ENCODE data around the gene SLC6A1.

Gene SLC6A1

GRCh38 chr3:10993729-10994065 lies 1.1 kb downstream of the SLC6A1 start:
- no peak for DNase-seq (ENCODE audit: low read depth)

GRCh38 chr3:10994306-10994705 lies 1.8 kb downstream of the SLC6A1 start:
- DNase-seq (ENCODE audit: low read depth) = no peak

- DNase-seq (ENCODE audit: low read depth) = no peak
These were observed 3.3 kb downstream of the SLC6A1 start for GRCh38 chr3:10995871-10996270.

- no peak for DNase-seq (ENCODE audit: low read depth)
These were observed 3.9 kb downstream of the SLC6A1 start for GRCh38 chr3:10996345-10997013.

GRCh38 chr3:10997196-10997595 lies 4.6 kb downstream of the SLC6A1 start:
- no peak for DNase-seq (ENCODE audit: low read depth)

- DNase-seq (ENCODE audit: low read depth) = no peak
These were observed 6.0 kb downstream of the SLC6A1 start for GRCh38 chr3:10998542-10998941.

GRCh38 chr3:10999221-11000107 lies 6.9 kb downstream of the SLC6A1 start:
- no peak for DNase-seq (ENCODE audit: low read depth)

GRCh38 chr3:11000528-11000927 lies 8.0 kb downstream of the SLC6A1 start:
- DNase-seq (ENCODE audit: low read depth) = no peak

GRCh38 chr3:11001020-11001657 lies 8.6 kb downstream of the SLC6A1 start:
- no peak for DNase-seq (ENCODE audit: low read depth)

- DNase-seq (ENCODE audit: low read depth) = no peak
These were observed 9.1 kb downstream of the SLC6A1 start for GRCh38 chr3:11001658-11002021.

- no peak for DNase-seq (ENCODE audit: low read depth)
These were observed 9.8 kb downstream of the SLC6A1 start for GRCh38 chr3:11002371-11002807.

- DNase-seq (ENCODE audit: low read depth) = no peak
These were observed 12.0 kb downstream of the SLC6A1 start for GRCh38 chr3:11004563-11004962.

- no peak for DNase-seq (ENCODE audit: low read depth)
These were observed 13.2 kb downstream of the SLC6A1 start for GRCh38 chr3:11005686-11006256.

- DNase-seq (ENCODE audit: low read depth) = no peak
These were observed 14.7 kb downstream of the SLC6A1 start for GRCh38 chr3:11006986-11007933.

GRCh38 chr3:11009898-11010297 lies 17.4 kb downstream of the SLC6A1 start:
- DNase-seq (ENCODE audit: low read depth) = no peak

- no peak for DNase-seq (ENCODE audit: low read depth)
These were observed 18.0 kb downstream of the SLC6A1 start for GRCh38 chr3:11010426-11011165.

- no peak for DNase-seq (ENCODE audit: low read depth)
These were observed 21.7 kb downstream of the SLC6A1 start for GRCh38 chr3:11014253-11014652.

- DNase-seq (ENCODE audit: low read depth) = no peak
These were observed 22.2 kb downstream of the SLC6A1 start for GRCh38 chr3:11014752-11015151.

GRCh38 chr3:11015369-11015768 lies 22.8 kb downstream of the SLC6A1 start:
- DNase-seq (ENCODE audit: low read depth) = no peak

- no peak for DNase-seq (ENCODE audit: low read depth)
These were observed 24.2 kb downstream of the SLC6A1 start for GRCh38 chr3:11016727-11017126.
